ENCODE data around the gene AHCY. TPM values are rescaled to one million over a fixed set of nuclear protein-coding genes. Genes with fewer than 3 reads are reported as not detected.

Gene AHCY
- total and polyA plus RNA-seq, 2 of the 4 experiments (the other 2 are of a cell fraction) = 138 to 210 TPM

DNA sequence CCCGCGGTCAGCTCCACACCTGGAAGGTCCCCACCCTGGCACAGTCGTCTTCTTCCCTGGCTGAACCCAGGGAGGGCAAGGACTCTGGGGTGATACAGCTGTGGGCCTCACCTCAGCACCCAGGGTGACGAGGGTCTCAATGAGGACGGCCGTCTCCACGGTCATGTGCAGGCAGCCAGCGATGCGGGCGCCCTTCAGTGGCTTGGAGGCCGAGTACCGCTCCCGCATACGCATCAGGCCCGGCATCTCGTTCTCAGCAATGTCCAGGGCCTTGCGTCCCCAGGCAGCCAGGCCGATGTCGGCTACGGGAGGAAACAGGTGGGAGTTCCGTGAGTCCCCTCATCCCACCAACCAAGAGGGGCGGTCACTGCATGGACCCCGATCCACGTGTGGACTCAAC lies 7.9 kb downstream of the AHCY start:
- Histone ChIP-seq H3K4me1 (ENCODE audit: control insufficient read depth, insufficient read depth, low read length) (no peaks in the 10 kb centered on the region; the same call in 1 of the 2 replicates), H3K4ac (ENCODE audit: low read depth, low read length) (no peak overlapping the region), H3K4me3 (ENCODE audit: insufficient read depth, low read depth, low read length) (no peak overlapping the region), H3K4me2 (ENCODE audit: low read depth, low read length) (no peak overlapping the region), H3K27ac (ENCODE audit: insufficient read depth, low read length) (no peak overlapping the region), H2AK9ac (replicated peaks; ENCODE audit: low read depth, low read length, poor library complexity) (no peak overlapping the region), H3K9ac (ENCODE audit: low read depth, low read length) (no peak overlapping the region), H2AK5ac (ENCODE audit: low read depth, low read length) (no peak overlapping the region), H2BK20ac (ENCODE audit: low read depth, low read length) (no peak overlapping the region), H3K18ac (ENCODE audit: low read depth, low read length) (no peak overlapping the region), H3K9me1 (ENCODE audit: insufficient read depth, low read length) (0 out of 2 replicates have a peak, but pooled peaks cover 3% of the 10 kb centered on the region), H3K27me3 (ENCODE audit: control insufficient read depth, insufficient read depth, low read length) (no peaks in the 10 kb centered on the region), H4K91ac (ENCODE audit: insufficient read depth, low read depth, low read length) (no peak overlapping the region), H4K5ac (ENCODE audit: low read depth, low read length) (no peak overlapping the region), H2BK5ac (ENCODE audit: low read depth, low read length, poor library complexity, severe bottlenecking) (no peak overlapping the region), H3K79me1 (ENCODE audit: low read depth in 1 of 2, low read length in 2 of 2) (peaks cover 25 to 61% of the 10 kb centered on the region in 2 experiments), H4K8ac (ENCODE audit: low read depth in 2 of 2, low read length in 2 of 2) (no peak overlapping the region), H3K9me3 (ENCODE audit: control insufficient read depth, insufficient read depth, low read length) (no peaks in the 10 kb centered on the region), H4K20me1 (ENCODE audit: insufficient read depth, low read length) (peaks cover 36% of the 10 kb centered on the region; the same call in 1 of the 2 replicates), H3K14ac (replicated peaks; ENCODE audit: low read depth, low read length) (no peak overlapping the region), H2BK15ac (ENCODE audit: low read depth, low read length) (no peak overlapping the region), H2AFZ (replicated peaks; ENCODE audit: low read length, poor library complexity) (no peak overlapping the region), H3K23ac (ENCODE audit: low read depth, low read length) (no peak overlapping the region), H2BK120ac (ENCODE audit: low read depth, low read length) (no peak overlapping the region), H3K56ac (ENCODE audit: extremely low read depth, insufficient read depth, low read length) (no peak overlapping the region), H3K36me3 (ENCODE audit: control insufficient read depth, insufficient read depth, low read length) (peaks cover 43% of the 10 kb centered on the region)
- no peak for DNase-seq
- 88% methylated on average over 10 of the region's 24 CpGs; no CpG with 5 or more reads in 1 of the 2 experiments for WGBS, 2 experiments (ENCODE audit: extremely low coverage in 2 of 2, insufficient read length in 1 of 2)
- in situ Hi-C loops (cut with MboI; ENCODE audit: low sequenced_read_pairs) = no loop called here
- BruUV-seq (replicated peaks) = no TSS peak
- ChIA-PET CTCF (no interaction called here), POLR2A (ENCODE audit: unreplicated experiment) (no interaction called here)
- intact Hi-C loops (cut with micrococcal nuclease) = no loop called here
- no peak for ATAC-seq (ENCODE audit: low read depth)
- TF ChIP-seq CHD1 (IDR thresholded peaks at IDR 0.05; ENCODE audit: low read depth, low read length) (no peak), NFE2L2 (IDR thresholded peaks at IDR 0.05; ENCODE audit: low read depth, low read length) (no peak), MXI1 (IDR thresholded peaks at IDR 0.05; ENCODE audit: borderline replicate concordance, low read depth, low read length) (no peak), RFX5 (IDR thresholded peaks at IDR 0.05; ENCODE audit: low read depth, low read length) (no peak), SMC3 (IDR thresholded peaks at IDR 0.05; ENCODE audit: low read depth, low read length) (no peak), RAD21 (IDR thresholded peaks at IDR 0.05; ENCODE audit: low read length) (no peak), CEBPB (IDR thresholded peaks at IDR 0.05; ENCODE audit: low read depth, low read length) (no peak)
- TF ChIP-seq, protein P1, sequence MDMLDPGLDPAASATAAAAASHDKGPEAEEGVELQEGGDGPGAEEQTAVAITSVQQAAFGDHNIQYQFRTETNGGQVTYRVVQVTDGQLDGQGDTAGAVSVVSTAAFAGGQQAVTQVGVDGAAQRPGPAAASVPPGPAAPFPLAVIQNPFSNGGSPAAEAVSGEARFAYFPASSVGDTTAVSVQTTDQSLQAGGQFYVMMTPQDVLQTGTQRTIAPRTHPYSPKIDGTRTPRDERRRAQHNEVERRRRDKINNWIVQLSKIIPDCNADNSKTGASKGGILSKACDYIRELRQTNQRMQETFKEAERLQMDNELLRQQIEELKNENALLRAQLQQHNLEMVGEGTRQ (IDR thresholded peaks at IDR 0.05; ENCODE audit: low read depth, low read length) = no peak
- dilution Hi-C loops (cut with HindIII; ENCODE audit: low sequenced_read_pairs, unreplicated experiment) = no loop called here

Data from IMR-90 (cell line).